ENCODE measurements around the gene LAT. TPM values are rescaled to one million over a fixed set of nuclear protein-coding genes. Genes with fewer than 3 reads are reported as not detected.
A peak's percentile ranks its signal among the peaks of the same experiment; 100 is the strongest.

LAT gene
- total and polyA plus RNA-seq, 2 of the 13 experiments (the other 11 are each of a cell fraction or from before 2014, with no cell fraction given): 2.0 to 3.0 TPM

- Histone ChIP-seq H3K79me2 (ENCODE audit: insufficient read depth, low read length) (peaks cover 17% of the 10 kb centered on the region), H3K4me1 (ENCODE audit: insufficient read depth, low read length) (peaks cover 24% of the 10 kb centered on the region), H3K9ac (ENCODE audit: insufficient read depth, low read depth, low read length) (peak overlapping the region; percentile 88), H3K36me3 (replicated peaks in 1 of 2; ENCODE audit: control insufficient read depth in 1 of 2, insufficient read depth in 2 of 2, low read length in 2 of 2) (peaks cover 6% of the 10 kb centered on the region in 2 experiments; a peak in 3 of 5 replicates), H2AFZ (ENCODE audit: low read length) (peak overlapping the region; percentile 90), H3K4me2 (ENCODE audit: low read depth, low read length) (peak overlapping the region; percentile 94), H3K4me3 (replicated peaks in 1 of 3; ENCODE audit: insufficient read depth in 1 of 3, low read depth in 2 of 3, low read length in 3 of 3) (peak overlapping the region; percentile 93 to 100 (median 100)), H3K27me3 (ENCODE audit: control insufficient read depth in 1 of 2, insufficient read depth in 2 of 2, low read length in 2 of 2) (no peaks in the 10 kb centered on the region; a peak in 1 of 5 replicates), H3K9me3 (ENCODE audit: low read length) (no peaks in the 10 kb centered on the region), H4K20me1 (ENCODE audit: insufficient read depth, low read length) (no peaks in the 10 kb centered on the region), H3K27ac (ENCODE audit: extremely low read length, insufficient read depth, low read length) (peak overlapping the region; percentile 60)
- FAIRE-seq (peak; percentile 73), ATAC-seq (peak; percentile 79), DNase-seq (ENCODE audit: low spot score) (peak; percentile 70)
- in situ Hi-C loops (cut with HindIII; ENCODE audit: extremely low pct_ligation_motif_present, low pct_unique_long_range_greater_than_20kb) (no loop called here), intact Hi-C loops (cut with micrococcal nuclease; ENCODE audit: unreplicated experiment) (no loop called here)
- 1% methylated on average over 17 of the region's 17 CpGs for WGBS (ENCODE audit: low lambda C conversion rate)
- BruUV-seq (replicated peaks): TSS peak; percentile 99
- CTCF ChIA-PET (ENCODE audit: low intra/inter-chr PET ratio, low total read pairs): no interaction called here
- POLR2A ChIA-PET: interaction anchor here (0.7 to 1.9 kb wide), 9 partner anchors 9 to 151 kb away, joined by 3 to 10 read pairs (median 5); partner anchors contain the start of genes ATXN2L, NFATC2IP and TUFM
- TF ChIP-seq MTF1 (CRISPR knock-in tag; IDR thresholded peaks at IDR 0.05): no peak
- 0 out of 2 replicates have a peak, but pooled peaks have one; percentile 1 for TF ChIP-seq SOX13 (IDR thresholded peaks at IDR 0.05)
- no peak for TF ChIP-seq SOX13 (CRISPR knock-in tag; conservative IDR thresholded peaks at IDR 0.05 in 1 of 2, IDR thresholded peaks at IDR 0.05 in 1 of 2)
- no peak for TF ChIP-seq PHF5A (CRISPR knock-in tag; IDR thresholded peaks at IDR 0.05; ENCODE audit: low read depth, unreplicated experiment)
- TF ChIP-seq ZNF263 (CRISPR knock-in tag; IDR thresholded peaks at IDR 0.05): no peak
- 0 out of 2 replicates have a peak, but pooled peaks have one; percentile 19 for TF ChIP-seq CBX5 (CRISPR knock-in tag; IDR thresholded peaks at IDR 0.05; ENCODE audit: borderline replicate concordance)
- TF ChIP-seq HDAC6 (IDR thresholded peaks at IDR 0.05; ENCODE audit: low read depth, low read length): no peak
- 0 out of 2 replicates have a peak, but pooled peaks have one; percentile 14 for TF ChIP-seq THRA (CRISPR knock-in tag; IDR thresholded peaks at IDR 0.05; ENCODE audit: borderline replicate concordance)
- TF ChIP-seq FOSL2 (CRISPR knock-in tag; IDR thresholded peaks at IDR 0.05): 0 out of 2 replicates have a peak, but pooled peaks have one; percentile 6
- peak; percentile 6; the same call in 1 of the 2 replicates for TF ChIP-seq DPF2 (CRISPR knock-in tag; IDR thresholded peaks at IDR 0.05; ENCODE audit: borderline replicate concordance, low read depth)
- no peak for TF ChIP-seq IRF1 (CRISPR knock-in tag; IDR thresholded peaks at IDR 0.05; ENCODE audit: low read depth)
- no peak for TF ChIP-seq CCAR2 (optimal IDR thresholded peaks at IDR 0.05; ENCODE audit: low read depth, low read length)
- no peak for TF ChIP-seq ZBTB10 (CRISPR knock-in tag; IDR thresholded peaks at IDR 0.05; ENCODE audit: borderline replicate concordance)
- no peak for TF ChIP-seq ZNF543 (CRISPR knock-in tag; IDR thresholded peaks at IDR 0.05)
- no peak for TF ChIP-seq SIN3B (IDR thresholded peaks at IDR 0.05; ENCODE audit: low read length)
- TF ChIP-seq CTCF (CRISPR knock-in tag; IDR thresholded peaks at IDR 0.05): peak; percentile 81
- TF ChIP-seq MBNL3 (CRISPR knock-in tag; conservative IDR thresholded peaks at IDR 0.05): no peak
- peak; percentile 17; the same call in 1 of the 2 replicates for TF ChIP-seq SMAD3 (CRISPR knock-in tag; IDR thresholded peaks at IDR 0.05)
- no peak for TF ChIP-seq ZNF549 (CRISPR knock-in tag; IDR thresholded peaks at IDR 0.05)
Observed at GRCh38 chr16:28974007-28974436, 10.8 kb upstream of the LAT start.

All from HepG2 (cell line).